H1 (cell line): Measurements from ENCODE around the gene RAP2A.

Source experiments
- BRCA1 ChIP-seq: IDR thresholded peaks from 2 replicates; pipeline ENCODE4 v1.6.1; 2012; ENCODE audit warnings: low read depth, low read length, improper control_type of control experiment
- JUN ChIP-seq: IDR thresholded peaks from 2 replicates; pipeline ENCODE4 v1.6.1; 2011; ENCODE audit warnings: low read depth, mild to moderate bottlenecking, improper control_type of control experiment, low read length
- POLR2AphosphoS5 ChIP-seq: IDR thresholded peaks from 2 replicates; pipeline ENCODE4 v1.6.1; 2011; ENCODE audit warnings: low read depth, low read length
- TF ChIP-seq, protein P1 (sequence below), 3 experiments: IDR thresholded peaks; 1 replicate in 2 of 3; 2 replicates in 1 of 3; pipeline versions ENCODE4 v1.5.1 to v1.6.1; 2011; ENCODE audit warnings: low read length in 3 of 3, mild to moderate bottlenecking in 3 of 3, inconsistent platforms in 2 of 3, low read depth in 1 of 3, moderate library complexity in 1 of 3; ENCODE audit not compliant: insufficient read depth in 1 of 3; ENCODE audit errors: control extremely low read depth in 1 of 3

DNA sequence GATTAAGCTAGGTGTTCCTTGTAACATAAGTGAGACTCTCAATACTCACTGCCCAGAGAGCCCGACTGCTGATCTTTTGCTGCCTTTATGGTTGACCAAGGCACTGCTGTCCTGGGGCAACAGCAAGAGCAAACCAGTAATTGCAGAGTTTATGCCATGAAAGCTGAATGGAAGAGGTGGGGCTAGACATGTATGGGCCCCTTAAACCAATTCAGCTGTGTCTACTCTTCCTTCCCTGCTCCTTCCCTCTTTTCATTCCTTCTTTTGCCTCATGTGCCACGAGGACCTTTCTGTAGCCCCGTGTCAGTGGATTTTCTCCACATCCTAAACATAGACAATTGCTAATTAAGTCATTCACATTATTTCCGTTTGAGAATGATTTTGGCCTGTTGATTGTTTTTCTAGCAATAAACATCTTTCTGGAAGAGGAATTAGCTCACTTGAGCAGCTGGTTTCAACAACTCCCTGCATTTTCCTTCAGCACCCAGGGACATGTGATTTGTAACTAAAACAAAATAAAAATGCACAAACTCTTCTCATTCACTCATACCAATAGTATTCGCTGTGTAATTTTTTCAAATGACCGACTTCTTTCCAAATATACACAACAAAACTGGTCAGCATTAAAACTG lies 40.5 kb downstream of the RAP2A start:
- TF ChIP-seq JUN (no peak), POLR2AphosphoS5 (no peak), BRCA1 (no peak)
- TF ChIP-seq, protein P1, sequence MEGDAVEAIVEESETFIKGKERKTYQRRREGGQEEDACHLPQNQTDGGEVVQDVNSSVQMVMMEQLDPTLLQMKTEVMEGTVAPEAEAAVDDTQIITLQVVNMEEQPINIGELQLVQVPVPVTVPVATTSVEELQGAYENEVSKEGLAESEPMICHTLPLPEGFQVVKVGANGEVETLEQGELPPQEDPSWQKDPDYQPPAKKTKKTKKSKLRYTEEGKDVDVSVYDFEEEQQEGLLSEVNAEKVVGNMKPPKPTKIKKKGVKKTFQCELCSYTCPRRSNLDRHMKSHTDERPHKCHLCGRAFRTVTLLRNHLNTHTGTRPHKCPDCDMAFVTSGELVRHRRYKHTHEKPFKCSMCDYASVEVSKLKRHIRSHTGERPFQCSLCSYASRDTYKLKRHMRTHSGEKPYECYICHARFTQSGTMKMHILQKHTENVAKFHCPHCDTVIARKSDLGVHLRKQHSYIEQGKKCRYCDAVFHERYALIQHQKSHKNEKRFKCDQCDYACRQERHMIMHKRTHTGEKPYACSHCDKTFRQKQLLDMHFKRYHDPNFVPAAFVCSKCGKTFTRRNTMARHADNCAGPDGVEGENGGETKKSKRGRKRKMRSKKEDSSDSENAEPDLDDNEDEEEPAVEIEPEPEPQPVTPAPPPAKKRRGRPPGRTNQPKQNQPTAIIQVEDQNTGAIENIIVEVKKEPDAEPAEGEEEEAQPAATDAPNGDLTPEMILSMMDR (IDR thresholded peaks at IDR 0.05; ENCODE audit: control extremely low read depth in 1 of 3, insufficient read depth in 1 of 3, low read depth in 1 of 3, low read length in 3 of 3) = no peak
